ENCODE measurements around the gene MAPK12.

Gene MAPK12

DNA sequence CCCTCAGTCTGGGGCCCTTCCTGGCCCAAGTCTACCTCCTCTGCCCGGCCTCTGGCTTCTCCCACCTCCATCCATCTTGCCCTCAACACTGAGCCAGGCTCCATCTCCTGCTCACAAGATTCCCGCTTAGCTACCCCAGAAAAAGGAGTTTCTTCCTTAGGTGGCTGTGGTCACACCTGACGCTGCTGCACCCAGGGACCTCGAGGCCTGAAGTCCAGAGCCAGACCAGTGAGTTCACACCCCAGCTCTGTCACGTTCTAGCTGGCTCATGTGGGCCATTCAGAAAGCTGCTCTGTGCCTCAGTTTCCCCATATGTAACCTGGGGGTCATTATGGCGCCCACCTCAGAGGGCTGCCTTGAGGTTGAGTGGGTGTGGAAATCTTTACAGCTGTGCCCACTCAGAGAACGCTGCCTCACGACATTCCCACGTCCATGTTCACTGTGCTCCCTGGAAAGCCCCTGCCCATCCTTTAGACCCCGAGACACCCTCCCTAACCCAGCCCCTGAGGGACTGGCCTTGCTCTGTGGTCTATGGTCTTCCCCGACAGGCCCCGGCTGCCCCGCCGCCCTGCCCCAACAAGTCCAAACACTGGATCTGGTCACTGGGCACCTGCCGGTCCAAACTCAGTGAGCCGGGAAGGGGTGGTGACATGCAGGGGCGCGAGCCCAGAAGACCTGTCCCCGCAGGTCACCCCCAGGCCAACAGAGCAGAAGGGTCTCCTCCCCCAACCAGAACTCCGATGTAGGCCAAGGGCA is 36.2 kb upstream of the MAPK12 start:
- TF ChIP-seq POLR2A (IDR thresholded peaks at IDR 0.05; ENCODE audit: extremely low read depth, insufficient read length), result no peak
- TF ChIP-seq MYC (IDR thresholded peaks at IDR 0.05; ENCODE audit: low read depth, low read length), result no peak
- TF ChIP-seq, protein P1, sequence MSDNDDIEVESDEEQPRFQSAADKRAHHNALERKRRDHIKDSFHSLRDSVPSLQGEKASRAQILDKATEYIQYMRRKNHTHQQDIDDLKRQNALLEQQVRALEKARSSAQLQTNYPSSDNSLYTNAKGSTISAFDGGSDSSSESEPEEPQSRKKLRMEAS (IDR thresholded peaks at IDR 0.05; ENCODE audit: low read depth, low read length), result no peak
- TF ChIP-seq, protein P2, sequence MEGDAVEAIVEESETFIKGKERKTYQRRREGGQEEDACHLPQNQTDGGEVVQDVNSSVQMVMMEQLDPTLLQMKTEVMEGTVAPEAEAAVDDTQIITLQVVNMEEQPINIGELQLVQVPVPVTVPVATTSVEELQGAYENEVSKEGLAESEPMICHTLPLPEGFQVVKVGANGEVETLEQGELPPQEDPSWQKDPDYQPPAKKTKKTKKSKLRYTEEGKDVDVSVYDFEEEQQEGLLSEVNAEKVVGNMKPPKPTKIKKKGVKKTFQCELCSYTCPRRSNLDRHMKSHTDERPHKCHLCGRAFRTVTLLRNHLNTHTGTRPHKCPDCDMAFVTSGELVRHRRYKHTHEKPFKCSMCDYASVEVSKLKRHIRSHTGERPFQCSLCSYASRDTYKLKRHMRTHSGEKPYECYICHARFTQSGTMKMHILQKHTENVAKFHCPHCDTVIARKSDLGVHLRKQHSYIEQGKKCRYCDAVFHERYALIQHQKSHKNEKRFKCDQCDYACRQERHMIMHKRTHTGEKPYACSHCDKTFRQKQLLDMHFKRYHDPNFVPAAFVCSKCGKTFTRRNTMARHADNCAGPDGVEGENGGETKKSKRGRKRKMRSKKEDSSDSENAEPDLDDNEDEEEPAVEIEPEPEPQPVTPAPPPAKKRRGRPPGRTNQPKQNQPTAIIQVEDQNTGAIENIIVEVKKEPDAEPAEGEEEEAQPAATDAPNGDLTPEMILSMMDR (IDR thresholded peaks at IDR 0.05; ENCODE audit: low read depth, low read length), result no peak
- DNase-seq (ENCODE audit: low read depth), result no peak
- no peak overlapping the region for H3K4me3 ChIP-seq (ENCODE audit: low read depth, low read length)

DNA sequence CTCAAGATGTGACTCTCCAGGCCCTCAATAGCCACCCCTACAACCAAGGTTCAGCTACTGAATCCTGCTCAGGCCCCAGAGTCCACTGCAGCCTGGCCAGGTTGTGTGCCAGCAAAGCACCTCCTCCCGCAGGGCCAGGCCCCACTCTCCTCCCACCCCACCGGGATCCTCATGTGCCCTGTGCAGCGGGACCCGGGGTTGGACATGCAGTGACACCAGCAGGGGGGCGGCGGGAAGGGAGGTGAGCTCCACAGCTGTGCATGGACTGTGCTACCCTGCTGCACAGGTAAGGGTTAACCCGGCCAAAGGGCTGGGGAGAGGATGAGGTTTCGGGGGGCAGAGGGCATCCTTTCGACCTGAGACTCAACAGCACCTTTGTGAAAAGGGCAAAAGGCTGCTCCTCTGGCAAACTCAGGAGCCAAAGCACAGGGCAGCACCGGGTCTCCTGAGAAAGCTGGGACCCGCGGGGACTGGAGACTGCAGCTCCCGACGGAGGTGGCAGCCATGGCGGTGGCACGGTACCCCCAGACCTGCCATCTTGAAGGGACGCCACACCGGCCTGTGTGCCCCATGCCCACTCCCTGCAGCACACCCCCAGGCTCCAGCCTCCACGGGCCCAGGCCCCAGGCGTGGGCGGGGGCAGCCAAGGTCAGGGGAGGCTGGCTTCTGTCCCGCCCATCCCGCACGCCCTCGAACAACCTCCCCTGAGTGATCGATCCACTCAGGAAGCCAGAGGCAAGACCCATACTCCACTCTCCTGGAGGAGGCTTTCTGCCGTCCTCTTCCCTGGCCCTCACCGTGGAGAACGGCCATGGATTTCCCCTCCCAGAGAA is 35.4 kb upstream of the MAPK12 start:
- H3K4me3 ChIP-seq (ENCODE audit: low read depth, low read length), result no peak overlapping the region
- no peak for DNase-seq (ENCODE audit: low read depth)
- no peak for TF ChIP-seq POLR2A (IDR thresholded peaks at IDR 0.05; ENCODE audit: extremely low read depth, insufficient read length)
- TF ChIP-seq MYC (IDR thresholded peaks at IDR 0.05; ENCODE audit: low read depth, low read length), result no peak
- TF ChIP-seq, protein P1 (IDR thresholded peaks at IDR 0.05; ENCODE audit: low read depth, low read length), result no peak
- TF ChIP-seq, protein P2 (IDR thresholded peaks at IDR 0.05; ENCODE audit: low read depth, low read length), result no peak

DNA sequence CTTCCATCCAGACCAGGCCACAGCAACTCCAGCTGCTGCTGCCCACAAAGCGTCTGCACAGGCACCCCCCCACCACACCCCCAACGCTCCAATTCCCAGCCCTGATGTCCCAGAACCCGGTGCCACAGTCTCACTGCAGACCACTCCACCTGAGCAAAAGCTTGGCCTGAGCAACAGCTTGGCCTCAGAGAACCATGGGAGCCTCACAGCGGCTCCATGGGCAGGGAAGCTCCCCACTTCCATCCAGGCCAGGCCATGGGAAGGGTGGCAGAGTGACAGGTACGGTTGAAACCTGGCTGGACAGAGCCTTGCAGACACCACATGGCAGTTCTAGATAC is 32.8 kb upstream of the MAPK12 start:
- DNase-seq (ENCODE audit: low read depth), result no peak
- no peak overlapping the region for H3K4me3 ChIP-seq (ENCODE audit: low read depth, low read length)
- TF ChIP-seq POLR2A (IDR thresholded peaks at IDR 0.05; ENCODE audit: extremely low read depth, insufficient read length) (no peak), MYC (IDR thresholded peaks at IDR 0.05; ENCODE audit: low read depth, low read length) (no peak)
- TF ChIP-seq, protein P1 (IDR thresholded peaks at IDR 0.05; ENCODE audit: low read depth, low read length), result no peak
- TF ChIP-seq, protein P2 (IDR thresholded peaks at IDR 0.05; ENCODE audit: low read depth, low read length), result no peak

DNA sequence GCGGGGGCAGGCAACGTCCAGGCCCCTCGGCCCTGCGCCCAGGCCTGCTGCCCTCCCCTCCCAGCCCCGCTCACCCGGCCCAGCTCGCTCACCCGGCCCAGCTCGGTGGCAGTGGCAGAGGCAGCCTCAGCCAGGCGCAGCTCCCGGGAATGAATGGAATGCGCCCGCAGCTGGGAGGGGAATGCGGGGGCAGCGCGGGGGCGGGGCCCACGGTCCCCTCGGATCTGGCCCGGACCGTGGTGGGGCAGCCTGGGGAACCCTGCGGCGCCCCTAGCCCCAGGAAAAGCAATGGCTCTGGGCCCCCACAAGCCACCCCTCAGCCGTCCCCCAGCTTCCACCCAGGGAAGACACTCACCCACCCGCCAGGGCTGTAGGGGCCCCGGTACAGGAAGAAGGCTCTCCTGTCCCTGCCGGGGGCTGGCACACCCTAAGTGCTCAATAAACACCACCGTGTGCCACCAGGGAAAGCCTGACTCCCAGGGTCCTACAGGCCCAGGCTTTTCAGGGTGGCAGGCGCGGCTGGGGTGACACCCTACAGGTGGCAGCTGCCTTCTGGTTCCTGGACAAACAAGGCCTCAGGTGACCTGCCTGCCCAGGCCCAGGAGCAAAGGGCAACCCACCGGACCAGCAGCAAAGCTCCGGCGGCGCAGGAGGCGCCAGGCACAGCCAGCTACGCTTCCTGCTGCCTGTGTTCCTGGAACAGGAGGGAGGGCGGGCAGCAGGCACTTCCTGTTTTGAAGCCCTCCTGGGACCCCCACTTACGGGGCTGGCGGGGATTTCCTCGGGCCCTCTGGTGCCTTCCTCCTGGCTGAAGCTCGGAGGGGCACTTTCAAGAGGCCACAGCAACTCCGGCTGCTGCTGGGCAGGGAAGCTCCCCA is 32.2 kb upstream of the MAPK12 start:
- TF ChIP-seq MYC (IDR thresholded peaks at IDR 0.05; ENCODE audit: low read depth, low read length) (no peak), POLR2A (IDR thresholded peaks at IDR 0.05; ENCODE audit: extremely low read depth, insufficient read length) (no peak)
- TF ChIP-seq, protein P2 (IDR thresholded peaks at IDR 0.05; ENCODE audit: low read depth, low read length), result no peak
- TF ChIP-seq, protein P1 (IDR thresholded peaks at IDR 0.05; ENCODE audit: low read depth, low read length), result no peak
- H3K4me3 ChIP-seq (ENCODE audit: low read depth, low read length), result no peak overlapping the region
- peak; percentile 59 for DNase-seq (ENCODE audit: low read depth)

DNA sequence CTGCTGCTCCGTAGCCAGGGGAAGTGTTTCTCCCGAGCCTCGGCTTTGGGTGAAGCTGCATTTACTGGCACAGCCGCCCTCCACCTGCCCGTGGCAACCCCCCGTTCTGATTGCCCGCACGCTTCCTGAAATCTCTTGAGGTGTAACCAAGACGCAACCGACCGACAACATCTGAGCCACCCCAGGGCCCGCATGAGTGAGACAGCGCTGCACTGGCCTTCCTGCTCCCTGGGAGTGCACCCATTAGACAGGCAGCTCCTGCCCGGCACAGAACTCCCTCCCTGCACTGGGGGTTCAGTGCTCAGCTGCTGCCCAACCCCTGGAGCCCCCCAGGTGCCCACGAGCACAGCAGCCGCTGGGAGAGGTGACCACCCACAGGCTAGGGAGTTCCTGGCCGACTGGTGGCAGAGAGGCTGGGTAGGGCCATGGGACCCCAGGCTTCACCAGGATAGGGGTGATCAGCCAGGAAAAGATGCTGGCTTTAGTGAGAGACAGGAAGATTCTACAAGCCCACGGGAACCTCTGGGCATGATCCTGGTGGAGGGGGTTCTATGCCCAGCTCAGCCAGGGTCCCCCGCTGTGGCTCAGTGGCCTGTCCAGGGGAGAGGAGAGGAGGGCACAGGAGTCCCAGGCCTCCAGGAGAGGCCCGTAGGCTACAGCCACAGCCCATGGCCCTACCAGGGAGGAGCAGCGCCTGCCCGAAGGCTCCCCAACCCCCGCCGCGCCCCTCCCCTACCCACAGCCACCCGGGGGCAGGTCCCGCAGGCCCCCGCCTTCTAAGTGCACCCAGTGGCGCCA is 31.4 kb upstream of the MAPK12 start:
- DNase-seq (ENCODE audit: low read depth), result no peak
- H3K4me3 ChIP-seq (ENCODE audit: low read depth, low read length), result no peak overlapping the region
- TF ChIP-seq, protein P1 (IDR thresholded peaks at IDR 0.05; ENCODE audit: low read depth, low read length), result no peak
- TF ChIP-seq POLR2A (IDR thresholded peaks at IDR 0.05; ENCODE audit: extremely low read depth, insufficient read length) (no peak), MYC (IDR thresholded peaks at IDR 0.05; ENCODE audit: low read depth, low read length) (no peak)
- TF ChIP-seq, protein P2 (IDR thresholded peaks at IDR 0.05; ENCODE audit: low read depth, low read length), result no peak

Measured in NB4 (cell line).